ENCODE measurements around the gene SNF8. TPM values are rescaled to one million over a fixed set of nuclear protein-coding genes. Genes with fewer than 3 reads are reported as not detected.

Gene SNF8
- total and polyA plus RNA-seq, 9 of the 15 experiments (the other 6 are each of a cell fraction or from before 2014, with no cell fraction given) = 6.9 to 149 (median 117) TPM

DNA sequence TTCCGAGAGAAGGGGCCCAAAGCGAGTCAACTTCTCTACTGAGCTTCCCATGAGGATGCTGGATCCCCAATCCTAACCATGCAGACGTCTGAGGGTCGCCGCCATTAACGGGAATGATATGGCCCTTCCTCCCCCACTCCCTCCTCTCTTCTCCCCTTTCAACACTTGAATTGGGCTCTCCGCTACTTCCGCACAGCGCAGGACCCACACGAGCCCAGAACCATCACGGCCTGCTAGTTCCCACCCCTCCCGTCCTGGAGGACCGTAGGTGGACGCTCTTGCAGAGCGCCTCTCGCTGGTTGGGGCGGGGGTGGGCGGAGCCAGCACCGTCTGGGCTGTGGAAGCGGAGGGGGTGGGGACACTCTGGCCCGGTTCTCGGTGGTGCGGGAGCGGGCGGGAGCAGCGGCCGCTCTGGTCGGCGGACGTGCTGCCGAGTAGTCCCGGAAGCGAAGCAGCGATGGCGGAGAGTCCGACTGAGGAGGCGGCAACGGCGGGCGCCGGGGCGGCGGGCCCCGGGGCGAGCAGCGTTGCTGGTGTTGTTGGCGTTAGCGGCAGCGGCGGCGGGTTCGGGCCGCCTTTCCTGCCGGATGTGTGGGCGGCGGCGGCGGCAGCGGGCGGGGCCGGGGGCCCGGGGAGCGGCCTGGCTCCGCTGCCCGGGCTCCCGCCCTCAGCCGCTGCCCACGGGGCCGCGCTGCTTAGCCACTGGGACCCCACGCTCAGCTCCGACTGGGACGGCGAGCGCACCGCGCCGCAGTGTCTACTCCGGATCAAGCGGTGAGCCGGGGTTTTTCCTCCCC, 36.4 kb downstream of the SNF8 start, which contains the start of gene UBE2Z (continued):
- TF ChIP-seq, protein P1, sequence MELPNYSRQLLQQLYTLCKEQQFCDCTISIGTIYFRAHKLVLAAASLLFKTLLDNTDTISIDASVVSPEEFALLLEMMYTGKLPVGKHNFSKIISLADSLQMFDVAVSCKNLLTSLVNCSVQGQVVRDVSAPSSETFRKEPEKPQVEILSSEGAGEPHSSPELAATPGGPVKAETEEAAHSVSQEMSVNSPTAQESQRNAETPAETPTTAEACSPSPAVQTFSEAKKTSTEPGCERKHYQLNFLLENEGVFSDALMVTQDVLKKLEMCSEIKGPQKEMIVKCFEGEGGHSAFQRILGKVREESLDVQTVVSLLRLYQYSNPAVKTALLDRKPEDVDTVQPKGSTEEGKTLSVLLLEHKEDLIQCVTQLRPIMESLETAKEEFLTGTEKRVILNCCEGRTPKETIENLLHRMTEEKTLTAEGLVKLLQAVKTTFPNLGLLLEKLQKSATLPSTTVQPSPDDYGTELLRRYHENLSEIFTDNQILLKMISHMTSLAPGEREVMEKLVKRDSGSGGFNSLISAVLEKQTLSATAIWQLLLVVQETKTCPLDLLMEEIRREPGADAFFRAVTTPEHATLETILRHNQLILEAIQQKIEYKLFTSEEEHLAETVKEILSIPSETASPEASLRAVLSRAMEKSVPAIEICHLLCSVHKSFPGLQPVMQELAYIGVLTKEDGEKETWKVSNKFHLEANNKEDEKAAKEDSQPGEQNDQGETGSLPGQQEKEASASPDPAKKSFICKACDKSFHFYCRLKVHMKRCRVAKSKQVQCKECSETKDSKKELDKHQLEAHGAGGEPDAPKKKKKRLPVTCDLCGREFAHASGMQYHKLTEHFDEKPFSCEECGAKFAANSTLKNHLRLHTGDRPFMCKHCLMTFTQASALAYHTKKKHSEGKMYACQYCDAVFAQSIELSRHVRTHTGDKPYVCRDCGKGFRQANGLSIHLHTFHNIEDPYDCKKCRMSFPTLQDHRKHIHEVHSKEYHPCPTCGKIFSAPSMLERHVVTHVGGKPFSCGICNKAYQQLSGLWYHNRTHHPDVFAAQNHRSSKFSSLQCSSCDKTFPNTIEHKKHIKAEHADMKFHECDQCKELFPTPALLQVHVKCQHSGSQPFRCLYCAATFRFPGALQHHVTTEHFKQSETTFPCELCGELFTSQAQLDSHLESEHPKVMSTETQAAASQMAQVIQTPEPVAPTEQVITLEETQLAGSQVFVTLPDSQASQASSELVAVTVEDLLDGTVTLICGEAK (IDR thresholded peaks at IDR 0.05) = peak; percentile 69
- TF ChIP-seq, protein P1 (CRISPR knock-in tag; IDR thresholded peaks at IDR 0.05) = no peak
- peak; percentile 18; the same call in 1 of the 2 replicates for TF ChIP-seq FOXJ2 (tag; IDR thresholded peaks at IDR 0.05)
- peak; percentile 72 for TF ChIP-seq DPF2 (IDR thresholded peaks at IDR 0.05)
- TF ChIP-seq, protein P2, sequence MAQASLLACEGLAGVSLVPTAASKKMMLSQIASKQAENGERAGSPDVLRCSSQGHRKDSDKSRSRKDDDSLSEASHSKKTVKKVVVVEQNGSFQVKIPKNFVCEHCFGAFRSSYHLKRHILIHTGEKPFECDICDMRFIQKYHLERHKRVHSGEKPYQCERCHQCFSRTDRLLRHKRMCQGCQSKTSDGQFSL (CRISPR knock-in tag; IDR thresholded peaks at IDR 0.05) = peak; percentile 86
- TF ChIP-seq, protein P2 (tag; IDR thresholded peaks at IDR 0.05) = peak in 1 of 2 experiments; percentile 70; a peak in 1 of 4 replicates
- TF ChIP-seq, protein P3, sequence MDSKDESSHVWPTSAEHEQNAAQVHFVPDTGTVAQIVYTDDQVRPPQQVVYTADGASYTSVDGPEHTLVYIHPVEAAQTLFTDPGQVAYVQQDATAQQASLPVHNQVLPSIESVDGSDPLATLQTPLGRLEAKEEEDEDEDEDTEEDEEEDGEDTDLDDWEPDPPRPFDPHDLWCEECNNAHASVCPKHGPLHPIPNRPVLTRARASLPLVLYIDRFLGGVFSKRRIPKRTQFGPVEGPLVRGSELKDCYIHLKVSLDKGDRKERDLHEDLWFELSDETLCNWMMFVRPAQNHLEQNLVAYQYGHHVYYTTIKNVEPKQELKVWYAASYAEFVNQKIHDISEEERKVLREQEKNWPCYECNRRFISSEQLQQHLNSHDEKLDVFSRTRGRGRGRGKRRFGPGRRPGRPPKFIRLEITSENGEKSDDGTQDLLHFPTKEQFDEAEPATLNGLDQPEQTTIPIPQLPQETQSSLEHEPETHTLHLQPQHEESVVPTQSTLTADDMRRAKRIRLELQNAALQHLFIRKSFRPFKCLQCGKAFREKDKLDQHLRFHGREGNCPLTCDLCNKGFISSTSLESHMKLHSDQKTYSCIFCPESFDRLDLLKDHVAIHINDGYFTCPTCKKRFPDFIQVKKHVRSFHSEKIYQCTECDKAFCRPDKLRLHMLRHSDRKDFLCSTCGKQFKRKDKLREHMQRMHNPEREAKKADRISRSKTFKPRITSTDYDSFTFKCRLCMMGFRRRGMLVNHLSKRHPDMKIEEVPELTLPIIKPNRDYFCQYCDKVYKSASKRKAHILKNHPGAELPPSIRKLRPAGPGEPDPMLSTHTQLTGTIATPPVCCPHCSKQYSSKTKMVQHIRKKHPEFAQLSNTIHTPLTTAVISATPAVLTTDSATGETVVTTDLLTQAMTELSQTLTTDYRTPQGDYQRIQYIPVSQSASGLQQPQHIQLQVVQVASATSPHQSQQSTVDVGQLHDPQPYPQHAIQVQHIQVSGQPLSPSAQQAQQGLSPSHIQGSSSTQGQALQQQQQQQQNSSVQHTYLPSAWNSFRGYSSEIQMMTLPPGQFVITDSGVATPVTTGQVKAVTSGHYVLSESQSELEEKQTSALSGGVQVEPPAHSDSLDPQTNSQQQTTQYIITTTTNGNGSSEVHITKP (IDR thresholded peaks at IDR 0.05; ENCODE audit: partially characterized antibody) = peak; percentile 84
- 0 out of 2 replicates have a peak, but pooled peaks have one; percentile 21 for TF ChIP-seq TRIM28 (IDR thresholded peaks at IDR 0.05)
- no peak for TF ChIP-seq ZNF239 (CRISPR knock-in tag; IDR thresholded peaks at IDR 0.05)
- no peak for TF ChIP-seq ZNF311 (CRISPR knock-in tag; IDR thresholded peaks at IDR 0.05)
- TF ChIP-seq EP400 (IDR thresholded peaks at IDR 0.05) = peak; percentile 84
- peak; percentile 97; the same call in 1 of the 2 replicates for TF ChIP-seq DNMT1 (IDR thresholded peaks at IDR 0.05)
- TF ChIP-seq PYGO2 (tag; IDR thresholded peaks at IDR 0.05) = no peak
- TF ChIP-seq TCF7L2 (IDR thresholded peaks at IDR 0.05; ENCODE audit: low read depth, low read length) = no peak
- TF ChIP-seq NFATC3 (IDR thresholded peaks at IDR 0.05) = peak; percentile 60; the same call in 1 of the 2 replicates
